ENCODE measurements around the gene KIF13A. TPM values are rescaled to one million over a fixed set of nuclear protein-coding genes. Genes with fewer than 3 reads are reported as not detected.
"Not testable (repeated sequence)": the region's sequence is repeated elsewhere in the genome, so short reads cannot be mapped to it uniquely, and the experiment has no call there.

Gene KIF13A
- total RNA-seq, 1 donor from 2014 or later = 34.4 TPM

DNA sequence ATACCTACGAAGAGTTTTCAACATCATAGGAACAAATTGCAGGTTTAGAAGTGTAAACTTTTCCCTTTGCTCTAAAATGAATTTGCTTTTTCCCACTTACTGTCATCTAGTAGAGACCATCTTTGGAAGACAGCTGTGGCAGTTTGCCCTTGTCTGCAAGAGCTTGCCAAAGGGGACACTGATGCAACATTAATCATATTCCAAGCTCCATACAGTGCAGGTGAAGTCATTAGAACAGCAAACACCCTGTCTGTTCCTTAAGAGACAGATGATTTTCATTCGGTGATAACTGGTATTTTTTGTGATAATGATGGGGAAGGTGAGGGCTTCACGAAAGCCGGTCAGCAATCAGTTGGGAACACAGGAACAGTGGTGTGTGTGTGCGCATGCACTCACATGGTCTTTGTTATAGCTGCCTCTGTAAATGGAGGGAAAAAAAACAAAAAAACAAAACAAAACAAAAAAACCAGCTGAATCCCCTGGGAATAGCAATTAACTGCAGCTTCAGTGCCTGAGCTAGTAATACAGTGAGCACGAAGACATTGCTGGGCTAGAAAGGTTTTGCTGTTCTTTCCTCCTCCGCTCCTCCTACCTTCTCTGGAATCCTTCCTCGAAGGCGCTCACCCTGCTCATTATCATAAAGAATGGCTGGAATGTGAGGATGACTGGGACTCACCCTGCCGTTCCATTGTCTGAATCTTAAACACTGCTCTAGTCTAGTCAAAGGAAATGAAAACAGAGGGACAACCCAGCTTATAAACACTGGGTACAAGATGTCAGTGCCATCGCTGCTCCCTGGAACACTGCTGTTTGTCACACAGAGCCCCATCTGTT lies 35.2 kb upstream of the KIF13A start:
- DNase-seq (ENCODE audit: low read depth, low spot score) = peak; percentile 10
- TF ChIP-seq, protein P1, sequence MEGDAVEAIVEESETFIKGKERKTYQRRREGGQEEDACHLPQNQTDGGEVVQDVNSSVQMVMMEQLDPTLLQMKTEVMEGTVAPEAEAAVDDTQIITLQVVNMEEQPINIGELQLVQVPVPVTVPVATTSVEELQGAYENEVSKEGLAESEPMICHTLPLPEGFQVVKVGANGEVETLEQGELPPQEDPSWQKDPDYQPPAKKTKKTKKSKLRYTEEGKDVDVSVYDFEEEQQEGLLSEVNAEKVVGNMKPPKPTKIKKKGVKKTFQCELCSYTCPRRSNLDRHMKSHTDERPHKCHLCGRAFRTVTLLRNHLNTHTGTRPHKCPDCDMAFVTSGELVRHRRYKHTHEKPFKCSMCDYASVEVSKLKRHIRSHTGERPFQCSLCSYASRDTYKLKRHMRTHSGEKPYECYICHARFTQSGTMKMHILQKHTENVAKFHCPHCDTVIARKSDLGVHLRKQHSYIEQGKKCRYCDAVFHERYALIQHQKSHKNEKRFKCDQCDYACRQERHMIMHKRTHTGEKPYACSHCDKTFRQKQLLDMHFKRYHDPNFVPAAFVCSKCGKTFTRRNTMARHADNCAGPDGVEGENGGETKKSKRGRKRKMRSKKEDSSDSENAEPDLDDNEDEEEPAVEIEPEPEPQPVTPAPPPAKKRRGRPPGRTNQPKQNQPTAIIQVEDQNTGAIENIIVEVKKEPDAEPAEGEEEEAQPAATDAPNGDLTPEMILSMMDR (conservative IDR thresholded peaks at IDR 0.05) = no peak
- H3K27ac Mint-ChIP-seq (ENCODE audit: unreplicated experiment) = peak overlapping the region; percentile 98
- H3K36me3 Mint-ChIP-seq (ENCODE audit: low read depth) = peaks cover 3% of the 10 kb centered on the region
- peak overlapping the region; percentile 75 for H3K4me3 Mint-ChIP-seq
- no peaks in the 10 kb centered on the region for H3K27me3 Mint-ChIP-seq (ENCODE audit: low read depth)
- H3K9me3 Mint-ChIP-seq = no peaks in the 10 kb centered on the region
- H3K4me1 Mint-ChIP-seq = peaks cover 24% of the 10 kb centered on the region

DNA sequence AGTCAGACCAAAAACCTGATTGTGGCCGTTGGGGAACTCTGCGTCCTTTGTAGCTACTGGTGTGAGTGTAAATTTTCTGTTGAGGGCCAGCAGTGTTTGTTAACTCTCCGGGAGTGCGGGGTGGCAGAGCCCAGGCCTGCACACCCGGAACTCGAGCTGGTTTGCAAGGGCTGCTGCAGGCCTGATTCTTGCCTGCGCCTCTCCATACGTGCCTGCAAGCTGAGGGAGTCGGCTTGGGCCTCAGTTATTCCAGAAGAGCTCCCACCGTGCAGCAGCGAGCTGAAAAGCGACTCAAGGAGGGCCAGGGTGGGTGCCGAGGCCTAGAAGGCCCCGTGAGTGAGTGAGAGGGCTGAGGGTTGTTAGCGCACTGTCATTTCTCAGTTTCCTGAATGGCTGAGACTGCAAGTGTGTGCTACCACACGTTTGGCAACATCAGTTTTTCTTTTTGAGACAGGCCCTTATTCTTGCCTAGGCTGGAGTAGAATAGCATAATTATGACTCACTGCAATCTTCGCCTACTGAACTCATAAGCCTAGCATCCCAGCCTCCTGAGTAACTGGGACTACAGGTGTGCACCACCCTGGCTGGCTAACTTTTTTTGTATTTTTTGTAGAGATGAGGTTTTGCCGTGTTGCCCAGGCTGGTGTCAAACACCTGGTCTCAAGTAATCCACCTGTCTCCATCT lies 33.9 kb upstream of the KIF13A start:
- Mint-ChIP-seq H3K4me3 (no peak overlapping the region), H3K27me3 (ENCODE audit: low read depth) (no peaks in the 10 kb centered on the region), H3K36me3 (ENCODE audit: low read depth) (peaks cover 3% of the 10 kb centered on the region), H3K9me3 (no peaks in the 10 kb centered on the region), H3K27ac (ENCODE audit: unreplicated experiment) (no peak overlapping the region), H3K4me1 (peaks cover 24% of the 10 kb centered on the region)
- DNase-seq (ENCODE audit: low read depth, low spot score) = no peak
- TF ChIP-seq, protein P1 (conservative IDR thresholded peaks at IDR 0.05) = no peak

DNA sequence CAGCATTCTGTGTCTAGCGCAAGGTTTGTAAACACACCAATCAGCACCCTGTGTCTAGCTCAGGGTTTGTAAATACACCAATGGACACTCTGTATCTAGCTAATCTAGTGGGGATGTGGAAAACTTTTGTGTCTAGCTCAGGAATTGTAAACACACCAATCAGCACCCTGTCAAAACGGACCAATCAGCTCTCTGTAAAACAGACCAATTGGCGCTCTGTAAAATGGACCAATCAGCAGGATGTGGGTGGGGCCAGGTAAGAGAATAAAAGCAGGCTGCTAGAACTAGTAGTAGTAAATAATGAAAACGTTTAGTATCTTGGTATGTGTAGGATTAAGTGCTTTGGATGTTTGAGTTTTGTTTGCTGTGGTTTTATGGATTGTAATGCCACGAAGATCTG lies 33.1 kb upstream of the KIF13A start:
- not testable (repeated sequence) for H3K36me3 Mint-ChIP-seq (ENCODE audit: low read depth); H3K4me3 Mint-ChIP-seq; H3K9me3 Mint-ChIP-seq; DNase-seq (ENCODE audit: low read depth, low spot score); H3K27me3 Mint-ChIP-seq (ENCODE audit: low read depth); H3K27ac Mint-ChIP-seq (ENCODE audit: unreplicated experiment)
- peaks cover 28% of the 10 kb centered on the region for H3K4me1 Mint-ChIP-seq

DNA sequence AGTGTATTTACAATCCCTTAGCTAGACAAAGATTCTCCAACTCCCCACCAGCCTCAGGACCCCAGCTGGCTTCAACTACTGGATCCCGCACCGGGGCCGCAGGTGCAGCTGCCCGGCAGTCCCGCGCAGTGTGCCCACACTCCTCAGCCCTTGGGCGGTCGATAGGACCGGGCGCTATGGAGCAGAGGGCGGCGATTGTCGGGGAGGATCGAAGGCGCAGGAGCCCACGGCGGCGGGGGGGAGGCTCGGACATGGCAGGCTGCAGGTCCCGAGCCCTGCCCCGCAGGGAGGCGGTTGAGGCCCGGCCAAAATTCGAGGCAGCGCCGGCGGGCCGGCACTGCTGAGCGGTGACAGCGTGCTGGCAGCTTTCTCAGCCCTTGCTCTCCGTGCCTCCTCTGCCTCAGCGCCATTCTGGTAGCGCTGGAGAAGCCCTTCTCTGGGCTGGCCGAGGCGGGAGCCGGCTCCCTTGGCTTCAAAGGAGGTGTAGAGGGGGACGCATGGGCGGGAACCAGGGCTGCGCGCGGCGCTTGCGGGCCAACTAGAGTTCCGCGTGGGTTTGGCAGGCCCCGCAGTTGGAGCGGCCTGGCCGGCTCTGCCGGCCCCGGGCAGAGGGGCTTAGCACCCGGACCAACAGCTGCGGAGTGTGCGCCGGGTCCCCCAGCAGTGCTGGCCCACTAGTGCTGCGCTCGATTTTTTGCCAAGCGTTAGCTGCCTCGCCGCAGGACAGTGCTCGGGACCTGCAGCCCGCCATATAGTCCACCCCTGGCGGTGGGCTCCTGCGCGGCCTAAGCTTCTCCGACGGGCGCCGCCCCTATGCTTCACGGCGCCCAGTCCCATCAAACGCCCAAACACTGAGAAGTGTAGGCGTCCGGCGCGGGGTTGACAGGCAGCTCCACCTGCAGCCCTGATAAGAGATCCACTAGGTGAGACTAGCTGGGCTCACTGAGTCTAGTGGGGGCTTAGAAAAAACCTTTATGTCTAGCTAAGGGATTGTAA lies 32.4 kb upstream of the KIF13A start:
- peaks cover 3% of the 10 kb centered on the region for H3K36me3 Mint-ChIP-seq (ENCODE audit: low read depth)
- H3K4me3 Mint-ChIP-seq = no peak overlapping the region
- no peak overlapping the region for H3K27ac Mint-ChIP-seq (ENCODE audit: unreplicated experiment)
- no peaks in the 10 kb centered on the region for H3K9me3 Mint-ChIP-seq
- peaks cover 28% of the 10 kb centered on the region for H3K4me1 Mint-ChIP-seq
- TF ChIP-seq, protein P1 (conservative IDR thresholded peaks at IDR 0.05) = no peak
- no peak for DNase-seq (ENCODE audit: low read depth, low spot score)
- H3K27me3 Mint-ChIP-seq (ENCODE audit: low read depth) = no peaks in the 10 kb centered on the region

DNA sequence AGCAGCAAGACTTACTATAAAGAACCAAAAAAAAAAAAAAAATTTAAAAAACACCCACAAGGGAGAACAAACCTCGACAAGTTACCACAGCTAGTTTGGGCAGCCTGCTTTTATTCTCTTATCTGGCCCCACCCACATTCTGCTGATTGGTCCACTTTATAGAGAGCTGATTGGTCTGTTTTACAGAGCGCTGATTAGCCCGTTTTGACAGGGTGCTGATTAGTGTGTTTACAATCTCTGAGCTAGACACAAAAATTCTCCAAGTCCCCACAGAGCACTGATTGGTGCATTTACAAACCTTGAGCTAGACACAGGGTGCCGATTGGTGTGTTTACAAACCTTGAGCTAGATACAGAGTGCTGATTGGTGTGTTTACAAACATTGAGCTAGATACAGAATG lies 31.7 kb upstream of the KIF13A start:
- H3K27me3 Mint-ChIP-seq (ENCODE audit: low read depth); DNase-seq (ENCODE audit: low read depth, low spot score); H3K27ac Mint-ChIP-seq (ENCODE audit: unreplicated experiment); H3K9me3 Mint-ChIP-seq; H3K4me3 Mint-ChIP-seq; H3K36me3 Mint-ChIP-seq (ENCODE audit: low read depth): not testable (repeated sequence)
- peaks cover 28% of the 10 kb centered on the region for H3K4me1 Mint-ChIP-seq

DNA sequence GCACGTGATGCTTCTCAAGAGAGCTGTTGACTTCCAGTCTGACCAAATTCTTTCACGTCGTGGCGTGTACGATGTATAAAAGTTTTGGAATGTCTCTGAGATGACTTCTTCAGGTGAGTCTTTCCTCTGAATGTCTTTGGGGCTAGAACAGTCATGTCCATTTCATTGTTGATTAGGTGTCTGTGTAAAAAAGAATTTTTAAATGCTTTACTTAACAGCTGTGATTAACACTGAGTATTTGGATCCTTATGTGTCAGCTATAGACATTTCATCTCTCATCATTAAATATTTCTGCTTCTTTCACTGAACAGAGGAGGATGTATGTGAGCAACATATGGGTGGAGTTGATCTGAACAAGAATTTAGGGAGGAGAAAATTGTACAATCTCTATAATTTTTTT lies 29.3 kb upstream of the KIF13A start:
- DNase-seq (ENCODE audit: low read depth, low spot score) = no peak
- peaks cover 3% of the 10 kb centered on the region for H3K36me3 Mint-ChIP-seq (ENCODE audit: low read depth)
- TF ChIP-seq, protein P1 (conservative IDR thresholded peaks at IDR 0.05) = no peak
- no peak overlapping the region for H3K4me3 Mint-ChIP-seq
- H3K27ac Mint-ChIP-seq (ENCODE audit: unreplicated experiment) = no peak overlapping the region
- no peaks in the 10 kb centered on the region for H3K27me3 Mint-ChIP-seq (ENCODE audit: low read depth)
- H3K4me1 Mint-ChIP-seq = peaks cover 8% of the 10 kb centered on the region
- H3K9me3 Mint-ChIP-seq = no peaks in the 10 kb centered on the region

Data from neural crest cell (in vitro differentiated cells).